ENCODE data around the gene COL19A1. TPM values are rescaled to one million over a fixed set of nuclear protein-coding genes. Genes with fewer than 3 reads are reported as not detected.

Gene COL19A1
- total RNA-seq = 1 to 10 TPM in 1 of 4 donors, under 1 TPM in 3; 0.35 to 5.0 (median 0.62) TPM

- peaks cover 0 to 12% (median 0%) of the 10 kb centered on the region in 4 donors for H3K4me1 ChIP-seq
- no peaks in the 10 kb centered on the region for H3K36me3 ChIP-seq
- H3K4me3 ChIP-seq = peak within 1 kb of the TSS; percentile 54 to 68 (median 58)
- TF ChIP-seq POLR2A (IDR thresholded peaks at IDR 0.05) (no peak), CTCF (IDR thresholded peaks at IDR 0.05) (no peak)
- H3K27ac ChIP-seq = peak within 1 kb of the TSS; percentile 5 to 88 (median 54)
- H3K27me3 ChIP-seq = no peaks in the 10 kb centered on the region
- no peaks in the 10 kb centered on the region for H3K9me3 ChIP-seq
- DNase-seq = peak; percentile 50 to 81 (median 74)
These were observed at the start of gene COL19A1 for GRCh38 chr6:69866351-69866769. Gene COL19A1 (plus strand): TSS chr6:69866556. CDS start chr6:69879568, 13,012 bp downstream.

GRCh38 chr6:69816569-69816968 lies 49.8 kb upstream of the COL19A1 start:
- TF ChIP-seq CTCF (IDR thresholded peaks at IDR 0.05) (no peak), POLR2A (IDR thresholded peaks at IDR 0.05) (no peak)

GRCh38 chr6:69817358-69817757 lies 49.0 kb upstream of the COL19A1 start:
- TF ChIP-seq CTCF (IDR thresholded peaks at IDR 0.05) (no peak), POLR2A (IDR thresholded peaks at IDR 0.05) (no peak)
- no peaks in the 10 kb centered on the region for H3K27me3 ChIP-seq
- H3K9me3 ChIP-seq = no peaks in the 10 kb centered on the region
- H3K4me1 ChIP-seq = no peaks in the 10 kb centered on the region
- no peak overlapping the region for H3K4me3 ChIP-seq
- no peak overlapping the region for H3K27ac ChIP-seq
- no peaks in the 10 kb centered on the region for H3K36me3 ChIP-seq
- no peak for DNase-seq

More at GRCh38 chr6:69816569-69816968, 49.8 kb upstream of the COL19A1 start:
- peak in 2 of 3 donors; percentile 60 to 66 for DNase-seq
- Histone ChIP-seq H3K36me3 (no peaks in the 10 kb centered on the region), H3K4me1 (no peaks in the 10 kb centered on the region), H3K9me3 (no peaks in the 10 kb centered on the region), H3K27ac (peak overlapping the region in 2 of 4 donors; percentile 21 to 74), H3K27me3 (no peaks in the 10 kb centered on the region), H3K4me3 (no peak overlapping the region)

- H3K4me3 ChIP-seq = no peak overlapping the region
- no peaks in the 10 kb centered on the region for H3K36me3 ChIP-seq
- TF ChIP-seq POLR2A (IDR thresholded peaks at IDR 0.05) = no peak
- TF ChIP-seq CTCF (IDR thresholded peaks at IDR 0.05) = no peak
- no peak overlapping the region for H3K27ac ChIP-seq
- DNase-seq = no peak
- H3K27me3 ChIP-seq = no peaks in the 10 kb centered on the region
- H3K4me1 ChIP-seq = no peaks in the 10 kb centered on the region
- no peaks in the 10 kb centered on the region for H3K9me3 ChIP-seq
These were observed 48.0 kb upstream of the COL19A1 start for GRCh38 chr6:69818223-69818930.

- Histone ChIP-seq H3K27me3 (no peaks in the 10 kb centered on the region), H3K9me3 (no peaks in the 10 kb centered on the region), H3K36me3 (no peaks in the 10 kb centered on the region), H3K27ac (no peak overlapping the region), H3K4me3 (no peak overlapping the region), H3K4me1 (no peaks in the 10 kb centered on the region)
- TF ChIP-seq POLR2A (IDR thresholded peaks at IDR 0.05) = no peak
- no peak for TF ChIP-seq CTCF (IDR thresholded peaks at IDR 0.05)
- DNase-seq = no peak
These were observed 47.2 kb upstream of the COL19A1 start for GRCh38 chr6:69819138-69819537.
